ENCODE data around the gene ANKRD30A.
"Not testable (repeated sequence)": the region's sequence is repeated elsewhere in the genome, so short reads cannot be mapped to it uniquely, and the experiment has no call there.

Gene ANKRD30A

GRCh38 chr10:37125191-37125732 lies at the start of gene ANKRD30A:
ANKRD30A (plus strand) TSS chr10:37125598; CDS start chr10:37125788, 190 bp downstream.
- DNase-seq = no peak

- DNase-seq = not testable (repeated sequence)
These were observed 49.3 kb upstream of the ANKRD30A start for GRCh38 chr10:37076083-37076482.

GRCh38 chr10:37095792-37096573 lies 29.4 kb upstream of the ANKRD30A start:
- DNase-seq = no peak

GRCh38 chr10:37101261-37101660 lies 24.1 kb upstream of the ANKRD30A start:
- no peak for DNase-seq

- no peak for DNase-seq
These were observed 16.4 kb upstream of the ANKRD30A start for GRCh38 chr10:37109000-37109399.

- no peak for DNase-seq
These were observed 866 bp upstream of the ANKRD30A start for GRCh38 chr10:37124532-37124931.

GRCh38 chr10:37125921-37126320 lies 523 bp downstream of the ANKRD30A start:
- DNase-seq = no peak

GRCh38 chr10:37146443-37146842 lies 21.0 kb downstream of the ANKRD30A start:
- no peak for DNase-seq

GRCh38 chr10:37162430-37162829 lies 37.0 kb downstream of the ANKRD30A start:
- not testable (repeated sequence) for DNase-seq

- not testable (repeated sequence) for DNase-seq
These were observed 46.5 kb downstream of the ANKRD30A start for GRCh38 chr10:37171945-37172344.

GRCh38 chr10:37178296-37178695 lies 52.9 kb downstream of the ANKRD30A start:
- not testable (repeated sequence) for DNase-seq

GRCh38 chr10:37182719-37183118 lies 57.3 kb downstream of the ANKRD30A start:
- DNase-seq = not testable (repeated sequence)

GRCh38 chr10:37206132-37206531 lies 80.7 kb downstream of the ANKRD30A start:
- no peak for DNase-seq

GRCh38 chr10:37220866-37221265 lies 95.5 kb downstream of the ANKRD30A start:
- no peak for DNase-seq

GRCh38 chr10:37222046-37222445 lies 96.6 kb downstream of the ANKRD30A start:
- DNase-seq = no peak

- DNase-seq = no peak
These were observed 99.8 kb downstream of the ANKRD30A start for GRCh38 chr10:37225163-37225562.

GRCh38 chr10:37226524-37226923 lies 101.1 kb downstream of the ANKRD30A start:
- no peak for DNase-seq

GRCh38 chr10:37234692-37235091 lies 109.3 kb downstream of the ANKRD30A start:
- no peak for DNase-seq

- no peak for DNase-seq
These were observed 110.7 kb downstream of the ANKRD30A start for GRCh38 chr10:37236093-37236492.

- no peak for DNase-seq
These were observed 114.8 kb downstream of the ANKRD30A start for GRCh38 chr10:37240223-37240622.

GRCh38 chr10:37246637-37247036 lies 121.2 kb downstream of the ANKRD30A start:
- no peak for DNase-seq

- DNase-seq = not testable (repeated sequence)
These were observed 130.4 kb downstream of the ANKRD30A start for GRCh38 chr10:37255837-37256236.

- no peak for DNase-seq
These were observed 137.9 kb downstream of the ANKRD30A start for GRCh38 chr10:37263304-37263703.

- DNase-seq = no peak
These were observed 142.9 kb downstream of the ANKRD30A start for GRCh38 chr10:37268266-37268665.

Measured in activated CD4-positive, alpha-beta T cell treated with anti-CD3 and anti-CD28 coated beads, Interleukin-10, Interleukin-2, amounts not matched to agents 100 ng/mL and 50 ng/mL, durations not matched to agents 16 hours and 8 hours (primary cell).